Myocyte (in vitro differentiated cells): ENCODE results near the gene BCL2L1. TPM values are rescaled to one million over a fixed set of nuclear protein-coding genes. Genes with fewer than 3 reads are reported as not detected.

Source experiments
- DNase-seq: peaks from one replicate; pipeline ENCODE4 v3.0.0-alpha.2; 2012; ENCODE audit warnings: low read depth
- total RNA-seq: library from RNA; depleted of rRNA; stranded (reverse); fragments of >200 nt; gene quantifications from 2 replicates; pipeline ENCODE4 v1.2.3, GENCODE V29; 2014

The BCL2L1 gene
- total RNA-seq, 1 donor from 2014 or later, result 172 TPM

GRCh38 chr20:31694842-31695593 is 27.6 kb downstream of the BCL2L1 start:
- DNase-seq, result no peak

- DNase-seq, result peak; percentile 93
Observed at GRCh38 chr20:31693987-31694661, 28.5 kb downstream of the BCL2L1 start.

GRCh38 chr20:31693402-31693801 is 29.3 kb downstream of the BCL2L1 start:
- DNase-seq, result no peak

- DNase-seq, result peak; percentile 76
Observed at GRCh38 chr20:31691646-31692275, 30.9 kb downstream of the BCL2L1 start.

- no peak for DNase-seq
Observed at GRCh38 chr20:31690124-31690666, 32.5 kb downstream of the BCL2L1 start.

GRCh38 chr20:31689141-31689540 is 33.5 kb downstream of the BCL2L1 start:
- DNase-seq, result no peak

- no peak for DNase-seq
Observed at GRCh38 chr20:31687777-31688176, 34.9 kb downstream of the BCL2L1 start.

GRCh38 chr20:31685853-31686643 is 36.6 kb downstream of the BCL2L1 start:
- no peak for DNase-seq

GRCh38 chr20:31684153-31685015 is 38.3 kb downstream of the BCL2L1 start:
- peak; percentile 76 for DNase-seq

- DNase-seq, result no peak
Observed at GRCh38 chr20:31682927-31683326, 39.7 kb downstream of the BCL2L1 start.

- DNase-seq, result no peak
Observed at GRCh38 chr20:31682352-31682751, 40.3 kb downstream of the BCL2L1 start.

GRCh38 chr20:31681769-31682168 is 40.9 kb downstream of the BCL2L1 start:
- DNase-seq, result no peak

GRCh38 chr20:31681128-31681727 is 41.4 kb downstream of the BCL2L1 start:
- no peak for DNase-seq

- no peak for DNase-seq
Observed at GRCh38 chr20:31680286-31681127, 42.2 kb downstream of the BCL2L1 start.

GRCh38 chr20:31679357-31680285 is 43.0 kb downstream of the BCL2L1 start:
- DNase-seq, result no peak

GRCh38 chr20:31678389-31679356 is 44.0 kb downstream of the BCL2L1 start:
- no peak for DNase-seq
